OCI-LY1 (cell line): ENCODE results near the gene SEMA5A.

ENCODE experiments used
- EZH2 ChIP-seq: fragments of 200-600 bp; sonication (generic), shearing (Covaris generic); IDR thresholded peaks from 2 replicates; pipeline ENCODE4 v1.8.0; 2017; ENCODE audit warnings: borderline replicate concordance, mixed run types, mild to moderate bottlenecking, antibody characterized with exemption, low read length, moderate library complexity, mixed read lengths
- TF ChIP-seq, protein P1 (sequence below): fragments of 200-600 bp; sonication (generic), shearing (Covaris generic); IDR thresholded peaks from 2 replicates; pipeline ENCODE4 v1.5.1; 2017; ENCODE audit warnings: mild to moderate bottlenecking, antibody characterized with exemption, low read length, moderate library complexity, mixed read lengths

DNA sequence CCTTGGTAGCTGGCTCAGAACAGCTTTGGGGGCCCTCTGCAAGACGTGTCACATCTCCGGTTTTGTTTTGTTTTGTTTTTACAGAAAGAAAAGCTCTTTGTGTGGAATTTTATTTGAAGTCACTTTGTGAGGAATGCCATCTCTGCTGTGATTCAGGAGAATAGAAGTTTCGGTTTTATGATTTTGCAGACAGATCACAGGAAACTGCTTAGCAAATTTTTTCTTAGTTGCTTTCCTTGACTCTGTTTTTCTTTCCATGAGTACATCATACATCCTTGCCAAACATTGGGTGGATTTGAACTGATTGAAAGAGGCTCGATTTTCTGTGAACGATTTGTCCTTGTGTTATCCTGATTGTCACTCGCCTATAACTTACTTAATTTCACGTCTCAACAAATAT is 5.1 kb downstream of the SEMA5A start:
- TF ChIP-seq, protein P1, sequence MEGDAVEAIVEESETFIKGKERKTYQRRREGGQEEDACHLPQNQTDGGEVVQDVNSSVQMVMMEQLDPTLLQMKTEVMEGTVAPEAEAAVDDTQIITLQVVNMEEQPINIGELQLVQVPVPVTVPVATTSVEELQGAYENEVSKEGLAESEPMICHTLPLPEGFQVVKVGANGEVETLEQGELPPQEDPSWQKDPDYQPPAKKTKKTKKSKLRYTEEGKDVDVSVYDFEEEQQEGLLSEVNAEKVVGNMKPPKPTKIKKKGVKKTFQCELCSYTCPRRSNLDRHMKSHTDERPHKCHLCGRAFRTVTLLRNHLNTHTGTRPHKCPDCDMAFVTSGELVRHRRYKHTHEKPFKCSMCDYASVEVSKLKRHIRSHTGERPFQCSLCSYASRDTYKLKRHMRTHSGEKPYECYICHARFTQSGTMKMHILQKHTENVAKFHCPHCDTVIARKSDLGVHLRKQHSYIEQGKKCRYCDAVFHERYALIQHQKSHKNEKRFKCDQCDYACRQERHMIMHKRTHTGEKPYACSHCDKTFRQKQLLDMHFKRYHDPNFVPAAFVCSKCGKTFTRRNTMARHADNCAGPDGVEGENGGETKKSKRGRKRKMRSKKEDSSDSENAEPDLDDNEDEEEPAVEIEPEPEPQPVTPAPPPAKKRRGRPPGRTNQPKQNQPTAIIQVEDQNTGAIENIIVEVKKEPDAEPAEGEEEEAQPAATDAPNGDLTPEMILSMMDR = no peak
- no peak for TF ChIP-seq EZH2
